MM.1S (cell line): ENCODE measurements around the gene TMEM79.
A peak's percentile ranks its signal among the peaks of the same experiment; 100 is the strongest.

Source experiments
- DNase-seq: peaks from one replicate; pipeline ENCODE4 v3.0.0-alpha.2; 2015
- H2AFZ ChIP-seq: fragments of 300-600 bp; sonication (generic); 2 replicates; pipeline ENCODE4 v1.6.0; 2016; ENCODE audit warnings: antibody characterized with exemption, low read length
- H3F3A ChIP-seq: fragments of 300-600 bp; sonication (generic); 2 replicates; pipeline ENCODE4 v1.6.1; 2016; ENCODE audit warnings: mild to moderate bottlenecking, antibody characterized with exemption, low read length, moderate library complexity, mixed read lengths; ENCODE audit not compliant: insufficient read depth
- H3K27ac ChIP-seq: fragments of 300-600 bp; sonication (generic); 2 replicates; pipeline ENCODE4 v1.5.1; 2016; ENCODE audit warnings: mild to moderate bottlenecking, low read length
- H3K27me3 ChIP-seq: fragments of 300-600 bp; sonication (generic); replicated peaks from 2 replicates; pipeline ENCODE4 v1.6.0; 2016; ENCODE audit warnings: low read length; ENCODE audit not compliant: insufficient read depth
- H3K36me3 ChIP-seq: fragments of 300-600 bp; sonication (generic); replicated peaks from 2 replicates; pipeline ENCODE4 v1.6.1; 2016; ENCODE audit warnings: mild to moderate bottlenecking, low read length, mixed read lengths; ENCODE audit not compliant: insufficient read depth
- H3K4me1 ChIP-seq: fragments of 300-600 bp; sonication (generic); 2 replicates; pipeline ENCODE4 v1.6.1; 2016; ENCODE audit warnings: low read length, mixed read lengths
- H3K4me2 ChIP-seq: fragments of 300-600 bp; sonication (generic); 2 replicates; pipeline ENCODE4 v1.6.0; 2016; ENCODE audit warnings: low read depth, low read length
- H3K4me3 ChIP-seq: fragments of 300-600 bp; sonication (generic); 2 replicates; pipeline ENCODE4 v1.5.1; 2016; ENCODE audit warnings: low read length, mixed read lengths
- H3K79me2 ChIP-seq: fragments of 300-600 bp; sonication (generic); 2 replicates; pipeline ENCODE4 v1.6.1; 2016; ENCODE audit warnings: mixed run types, low read length, mixed read lengths
- H3K9ac ChIP-seq: fragments of 300-600 bp; sonication (generic); 2 replicates; pipeline ENCODE4 v1.6.1; 2016; ENCODE audit warnings: low read length, mixed read lengths
- H3K9me2 ChIP-seq: fragments of 300-600 bp; sonication (generic); replicated peaks from 2 replicates; pipeline ENCODE4 v1.6.1; 2016; ENCODE audit warnings: mild to moderate bottlenecking, low read length, mixed read lengths; ENCODE audit not compliant: insufficient read depth
- H3K9me3 ChIP-seq: fragments of 300-600 bp; sonication (generic); replicated peaks from 2 replicates; pipeline ENCODE4 v1.6.1; 2016; ENCODE audit warnings: mild to moderate bottlenecking, low read length, mixed read lengths; ENCODE audit not compliant: insufficient read depth
- H4K20me1 ChIP-seq: fragments of 300-600 bp; sonication (generic); 2 replicates; pipeline ENCODE4 v1.6.1; 2016; ENCODE audit warnings: mild to moderate bottlenecking, low read length, moderate library complexity, mixed read lengths; ENCODE audit not compliant: insufficient read depth
- CTCF ChIP-seq: fragments of 300-600 bp; sonication (generic); IDR thresholded peaks from 2 replicates; pipeline ENCODE4 v1.5.1; 2016; ENCODE audit warnings: antibody characterized with exemption, low read length, mixed read lengths
- EZH2 ChIP-seq: fragments of 300-600 bp; sonication (generic); optimal IDR thresholded peaks from 2 replicates; pipeline ENCODE3; 2017; ENCODE audit warnings: low read depth, mild to moderate bottlenecking, antibody characterized with exemption, low read length, mixed read lengths
- EZH2phosphoT487 ChIP-seq: fragments of 300-600 bp; sonication (generic); IDR thresholded peaks from 2 replicates; pipeline ENCODE4 v1.6.1; 2018; ENCODE audit warnings: antibody characterized with exemption, low read length

TMEM79 gene

GRCh38 chr1:156259805-156260204, 24.3 kb upstream of the TMEM79 start:
- Histone ChIP-seq H3K36me3 (peaks cover 32% of the 10 kb centered on the region), H3K4me1 (no peaks in the 10 kb centered on the region), H3K9me2 (no peaks in the 10 kb centered on the region), H2AFZ (no peak overlapping the region), H3K27me3 (no peaks in the 10 kb centered on the region), H3K4me3 (no peak overlapping the region), H4K20me1 (no peaks in the 10 kb centered on the region), H3K9me3 (no peaks in the 10 kb centered on the region), H3F3A (no peaks in the 10 kb centered on the region), H3K79me2 (0 out of 2 replicates have a peak, but pooled peaks cover 3% of the 10 kb centered on the region), H3K27ac (no peak overlapping the region), H3K9ac (no peak overlapping the region), H3K4me2 (no peak overlapping the region)
- TF ChIP-seq EZH2phosphoT487, result no peak
- TF ChIP-seq EZH2, result no peak
- peak; percentile 40 for TF ChIP-seq CTCF
- no peak for DNase-seq

GRCh38 chr1:156260896-156261295, 23.2 kb upstream of the TMEM79 start:
- Histone ChIP-seq H3K27ac (no peak overlapping the region), H3F3A (no peaks in the 10 kb centered on the region)

GRCh38 chr1:156262461-156263287, 21.5 kb upstream of the TMEM79 start:
- H3K4me2 ChIP-seq, result no peak overlapping the region

More at GRCh38 chr1:156260896-156261295, 23.2 kb upstream of the TMEM79 start:
- TF ChIP-seq EZH2 (no peak), EZH2phosphoT487 (no peak), CTCF (no peak)
- Histone ChIP-seq H3K79me2 (0 out of 2 replicates have a peak, but pooled peaks cover 9% of the 10 kb centered on the region), H4K20me1 (no peaks in the 10 kb centered on the region), H3K4me2 (no peak overlapping the region), H2AFZ (no peak overlapping the region), H3K9me3 (no peaks in the 10 kb centered on the region), H3K9ac (no peak overlapping the region), H3K4me3 (no peak overlapping the region), H3K9me2 (no peaks in the 10 kb centered on the region), H3K36me3 (peaks cover 32% of the 10 kb centered on the region), H3K27me3 (no peaks in the 10 kb centered on the region), H3K4me1 (no peaks in the 10 kb centered on the region)
- no peak for DNase-seq

More at GRCh38 chr1:156262461-156263287, 21.5 kb upstream of the TMEM79 start:
- H3K9me3 ChIP-seq, result no peaks in the 10 kb centered on the region
- H3K4me1 ChIP-seq, result no peaks in the 10 kb centered on the region
- H4K20me1 ChIP-seq, result no peaks in the 10 kb centered on the region
- peaks cover 44% of the 10 kb centered on the region for H3K36me3 ChIP-seq
- TF ChIP-seq EZH2phosphoT487 (no peak), CTCF (no peak), EZH2 (no peak)
- 0 out of 2 replicates have a peak, but pooled peaks cover 9% of the 10 kb centered on the region for H3K79me2 ChIP-seq
- no peak overlapping the region for H3K4me3 ChIP-seq
- H3K27ac ChIP-seq, result no peak overlapping the region
- no peaks in the 10 kb centered on the region for H3F3A ChIP-seq
- no peak for DNase-seq
- no peak overlapping the region for H2AFZ ChIP-seq
- no peaks in the 10 kb centered on the region for H3K9me2 ChIP-seq
- no peaks in the 10 kb centered on the region for H3K27me3 ChIP-seq
- no peak overlapping the region for H3K9ac ChIP-seq
